ENCODE results near the gene EMC9.

GRCh38 chr14:24094841-24095270 is 46.5 kb downstream of the EMC9 start:
- no peak for TF ChIP-seq CTCF (optimal IDR thresholded peaks at IDR 0.05 in 1 of 3, IDR thresholded peaks at IDR 0.05 in 1 of 3, conservative IDR thresholded peaks at IDR 0.05 in 1 of 3; ENCODE audit: extremely low read depth in 1 of 3, insufficient read depth in 2 of 3, low read length in 3 of 3)
- TF ChIP-seq EZH2 (IDR thresholded peaks at IDR 0.05; ENCODE audit: low read length) = no peak
